ENCODE measurements around the gene CLN3. TPM values are rescaled to one million over a fixed set of nuclear protein-coding genes. Genes with fewer than 3 reads are reported as not detected.

CLN3 gene
- total and polyA plus RNA-seq, 2 donors from 2014 or later: 35.0 to 54.1 TPM

GRCh38 chr16:28532940-28533647, 41.2 kb upstream of the CLN3 start:
- DNase-seq (no peak), FAIRE-seq (no peak)
- H3K36me3 ChIP-seq (ENCODE audit: control insufficient read depth in 2 of 3, insufficient read depth in 3 of 3, low read length in 3 of 3): peaks cover 0 to 2% (median 0%) of the 10 kb centered on the region in 3 donors

GRCh38 chr16:28531777-28532744, 40.2 kb upstream of the CLN3 start:
- Histone ChIP-seq H3K36me3 (ENCODE audit: control insufficient read depth in 2 of 3, insufficient read depth in 3 of 3, low read length in 3 of 3) (peaks cover 0 to under 1% (median 0%) of the 10 kb centered on the region in 3 donors), H3K9me3 (ENCODE audit: control insufficient read depth in 2 of 3, insufficient read depth in 1 of 3, low read length in 3 of 3) (no peaks in the 10 kb centered on the region), H3K9ac (ENCODE audit: low read length in 3 of 3) (no peak overlapping the region), H3K27ac (ENCODE audit: low read depth in 2 of 2, low read length in 2 of 2) (no peak overlapping the region), H3K4me1 (ENCODE audit: control insufficient read depth in 2 of 3, insufficient read depth in 2 of 3, low read depth in 1 of 3, low read length in 3 of 3) (peaks cover 0 to 7% (median under 1%) of the 10 kb centered on the region in 3 donors), H3K27me3 (ENCODE audit: control insufficient read depth, insufficient read depth, low read length) (no peaks in the 10 kb centered on the region), H3K4me3 (ENCODE audit: low read length in 3 of 3) (no peak overlapping the region)
- intact Hi-C loops (cut with DNase I): no loop called here
- DNase-seq: peak in 1 of 5 donors; percentile 93
- no peak for TF ChIP-seq CTCF (IDR thresholded peaks at IDR 0.05; ENCODE audit: borderline replicate concordance, extremely low read depth, insufficient read depth)
- FAIRE-seq: no peak

More at GRCh38 chr16:28532940-28533647, 41.2 kb upstream of the CLN3 start:
- no peaks in the 10 kb centered on the region for H3K27me3 ChIP-seq (ENCODE audit: control insufficient read depth, insufficient read depth, low read length)
- no peak for TF ChIP-seq CTCF (IDR thresholded peaks at IDR 0.05; ENCODE audit: borderline replicate concordance, extremely low read depth, insufficient read depth)
- H3K9me3 ChIP-seq (ENCODE audit: control insufficient read depth in 2 of 3, insufficient read depth in 1 of 3, low read length in 3 of 3): no peaks in the 10 kb centered on the region
- H3K4me3 ChIP-seq (ENCODE audit: low read length in 3 of 3): no peak overlapping the region
- H3K27ac ChIP-seq (ENCODE audit: low read depth in 2 of 2, low read length in 2 of 2): no peak overlapping the region
- no peak overlapping the region for H3K9ac ChIP-seq (ENCODE audit: low read length in 3 of 3)
- intact Hi-C loops (cut with DNase I): no loop called here
- H3K4me1 ChIP-seq (ENCODE audit: control insufficient read depth in 2 of 3, insufficient read depth in 2 of 3, low read depth in 1 of 3, low read length in 3 of 3): peaks cover 0 to 5% (median 4%) of the 10 kb centered on the region in 3 donors

GRCh38 chr16:28529124-28529523, 37.2 kb upstream of the CLN3 start:
- Histone ChIP-seq H3K9ac (ENCODE audit: low read length in 3 of 3) (no peak overlapping the region), H3K27ac (ENCODE audit: low read depth in 2 of 2, low read length in 2 of 2) (no peak overlapping the region), H3K9me3 (ENCODE audit: control insufficient read depth in 2 of 3, insufficient read depth in 1 of 3, low read length in 3 of 3) (no peaks in the 10 kb centered on the region), H3K36me3 (ENCODE audit: control insufficient read depth in 2 of 3, insufficient read depth in 3 of 3, low read length in 3 of 3) (no peaks in the 10 kb centered on the region), H3K4me1 (ENCODE audit: control insufficient read depth in 2 of 3, insufficient read depth in 2 of 3, low read depth in 1 of 3, low read length in 3 of 3) (peaks cover 0 to 7% (median 0%) of the 10 kb centered on the region in 3 donors), H3K27me3 (ENCODE audit: control insufficient read depth, insufficient read depth, low read length) (no peaks in the 10 kb centered on the region), H3K4me3 (ENCODE audit: low read length in 3 of 3) (no peak overlapping the region)
- FAIRE-seq (no peak), DNase-seq (no peak)
- intact Hi-C loops (cut with DNase I): no loop called here
- TF ChIP-seq CTCF (IDR thresholded peaks at IDR 0.05; ENCODE audit: borderline replicate concordance, extremely low read depth, insufficient read depth): no peak
